HEK293 (cell line): ENCODE measurements around the gene LIG3.
"Not testable (repeated sequence)": the region's sequence is repeated elsewhere in the genome, so short reads cannot be mapped to it uniquely, and the experiment has no call there.

Source experiments
- CTCF ChIA-PET: fragments of 350-600 bp; formaldehyde crosslinking; extraction: SDS; loops from one replicate; lab custom pipeline; 2021; ENCODE audit warnings: antibody characterized with exemption; lab: Yijun Ruan, JAX
- POLR2A ChIA-PET: fragments of 300-600 bp; formaldehyde crosslinking; extraction: SDS; loops from one replicate; lab custom pipeline; 2020; ENCODE audit warnings: antibody characterized with exemption, inconsistent platforms; lab: Yijun Ruan, JAX
- H3K27ac ChIP-seq: fragments of 200-500 bp; sonication (Bioruptor generic); 2 replicates; pipeline ENCODE4 v1.5.1; 2014; ENCODE audit warnings: low read depth, low read length, control low read depth, inconsistent platforms; ENCODE audit errors: extremely low read depth
- H3K36me3 ChIP-seq, 2 experiments: fragments of 200-500 bp in 1 of 2; sonication (Bioruptor generic) in 1 of 2; 1 replicate in 1 of 2; 2 replicates in 1 of 2; pipeline ENCODE4 v1.5.1; 2014 to 2017; ENCODE audit warnings: inconsistent platforms in 2 of 2, low read length in 2 of 2; ENCODE audit not compliant: control insufficient read depth in 2 of 2, insufficient read depth in 1 of 2
- H3K4me1 ChIP-seq: fragments of 200-500 bp; sonication (Bioruptor generic); 2 replicates; pipeline ENCODE4 v1.5.1; 2014; ENCODE audit warnings: mild to moderate bottlenecking, low read length, inconsistent platforms; ENCODE audit not compliant: control insufficient read depth, insufficient read depth
- H3K4me3 ChIP-seq: 2 replicates; pipeline ENCODE4 v1.5.1; 2011; ENCODE audit warnings: low read depth, mild to moderate bottlenecking, control low read depth, low read length, moderate library complexity
- H3K9me3 ChIP-seq: fragments of 200-500 bp; sonication (Bioruptor generic); 2 replicates; pipeline ENCODE4 v1.5.1; 2014; ENCODE audit warnings: low read depth, low read length, inconsistent platforms; ENCODE audit not compliant: control insufficient read depth, insufficient read depth
- BCL11B ChIP-seq: fragments of 450-650 bp; formaldehyde crosslinking; IDR thresholded peaks from 2 replicates; pipeline ENCODE4 v1.5.1; 2016; ENCODE audit warnings: low read depth, missing biosample characterization, missing genetic modification characterization
- KLF1 ChIP-seq: fragments of 450-650 bp; formaldehyde crosslinking; IDR thresholded peaks from 2 replicates; pipeline ENCODE4 v1.5.1; 2016; ENCODE audit warnings: missing biosample characterization, missing genetic modification characterization
- KLF7 ChIP-seq: fragments of 450-650 bp; formaldehyde crosslinking; IDR thresholded peaks from 2 replicates; pipeline ENCODE4 v1.5.1; 2016; ENCODE audit warnings: missing biosample characterization, missing genetic modification characterization, borderline replicate concordance
- ZBTB20 ChIP-seq: fragments of 450-650 bp; formaldehyde crosslinking; IDR thresholded peaks from 2 replicates; pipeline ENCODE4 v1.5.1; 2016; ENCODE audit warnings: missing biosample characterization, missing genetic modification characterization
- ZNF114 ChIP-seq: fragments of 450-650 bp; formaldehyde crosslinking; IDR thresholded peaks from 2 replicates; pipeline ENCODE4 v1.5.0; 2017; ENCODE audit warnings: missing biosample characterization, missing genetic modification characterization
- ZNF140 ChIP-seq: fragments of 450-650 bp; formaldehyde crosslinking; IDR thresholded peaks from 2 replicates; pipeline ENCODE4 v1.5.1; 2016; ENCODE audit warnings: missing biosample characterization, missing genetic modification characterization
- ZNF266 ChIP-seq: fragments of 450-650 bp; formaldehyde crosslinking; IDR thresholded peaks from 2 replicates; pipeline ENCODE4 v1.5.1; 2016; ENCODE audit warnings: missing biosample characterization, missing genetic modification characterization, low read depth
- ZNF292 ChIP-seq: fragments of 450-650 bp; formaldehyde crosslinking; IDR thresholded peaks from 2 replicates; pipeline ENCODE4 v1.5.1; 2016; ENCODE audit warnings: low read depth, missing biosample characterization, missing genetic modification characterization, borderline replicate concordance
- ZNF335 ChIP-seq: fragments of 450-650 bp; formaldehyde crosslinking; conservative IDR thresholded peaks from 2 replicates; pipeline ENCODE4 v1.5.1; 2016; ENCODE audit warnings: missing biosample characterization, missing genetic modification characterization
- ZNF354C ChIP-seq: fragments of 450-650 bp; formaldehyde crosslinking; IDR thresholded peaks from 2 replicates; pipeline ENCODE4 v1.5.1; 2016; ENCODE audit warnings: missing biosample characterization, missing genetic modification characterization, low read depth, borderline replicate concordance
- ZNF416 ChIP-seq: fragments of 450-650 bp; formaldehyde crosslinking; IDR thresholded peaks from 2 replicates; pipeline ENCODE4 v1.5.1; 2016; ENCODE audit warnings: missing biosample characterization, missing genetic modification characterization
- ZNF423 ChIP-seq: fragments of 450-650 bp; formaldehyde crosslinking; IDR thresholded peaks from 2 replicates; pipeline ENCODE4 v1.5.1; 2016; ENCODE audit warnings: missing biosample characterization, missing genetic modification characterization
- ZNF426 ChIP-seq: fragments of 450-650 bp; formaldehyde crosslinking; IDR thresholded peaks from 2 replicates; pipeline ENCODE4 v1.5.1; 2017; ENCODE audit warnings: missing biosample characterization, missing genetic modification characterization, mild to moderate bottlenecking, inconsistent platforms, moderate library complexity
- ZNF521 ChIP-seq: fragments of 450-650 bp; formaldehyde crosslinking; IDR thresholded peaks from 2 replicates; pipeline ENCODE4 v1.5.1; 2017; ENCODE audit warnings: missing biosample characterization, mild to moderate bottlenecking, missing genetic modification characterization
- ZNF544 ChIP-seq: fragments of 450-650 bp; formaldehyde crosslinking; IDR thresholded peaks from 2 replicates; pipeline ENCODE4 v1.5.0; 2017; ENCODE audit warnings: missing biosample characterization, missing genetic modification characterization
- ZNF747 ChIP-seq: fragments of 450-650 bp; formaldehyde crosslinking; IDR thresholded peaks from 2 replicates; pipeline ENCODE4 v1.5.1; 2016; ENCODE audit warnings: missing biosample characterization, missing genetic modification characterization
- ZNF776 ChIP-seq: fragments of 450-650 bp; formaldehyde crosslinking; IDR thresholded peaks from 2 replicates; pipeline ENCODE4 v1.5.0; 2017; ENCODE audit warnings: missing biosample characterization, missing genetic modification characterization, borderline replicate concordance
- ZSCAN16 ChIP-seq: fragments of 450-650 bp; formaldehyde crosslinking; IDR thresholded peaks from 2 replicates; pipeline ENCODE4 v1.5.1; 2016; ENCODE audit warnings: missing biosample characterization, missing genetic modification characterization
- ZSCAN30 ChIP-seq: fragments of 450-650 bp; IDR thresholded peaks from 2 replicates; pipeline ENCODE4 v1.5.1; 2018; ENCODE audit warnings: missing biosample characterization, mild to moderate bottlenecking, missing genetic modification characterization, moderate library complexity
- TF ChIP-seq, protein P1 (sequence below): fragments of 450-650 bp; formaldehyde crosslinking; IDR thresholded peaks from 2 replicates; pipeline ENCODE4 v1.5.1; 2016; ENCODE audit warnings: missing biosample characterization, missing genetic modification characterization
- TF ChIP-seq, protein P2 (sequence below): fragments of 450-650 bp; formaldehyde crosslinking; IDR thresholded peaks from 2 replicates; pipeline ENCODE4 v1.5.1; 2016; ENCODE audit warnings: missing biosample characterization, missing genetic modification characterization
- TF ChIP-seq, protein P3 (sequence below): fragments of 450-650 bp; formaldehyde crosslinking; IDR thresholded peaks from 2 replicates; pipeline ENCODE4 v1.5.1; 2016; ENCODE audit warnings: missing biosample characterization, missing genetic modification characterization
- TF ChIP-seq, protein P4 (sequence below): fragments of 450-650 bp; formaldehyde crosslinking; IDR thresholded peaks from 2 replicates; pipeline ENCODE4 v1.5.1; 2016; ENCODE audit warnings: missing biosample characterization, missing genetic modification characterization, borderline replicate concordance

The LIG3 gene

DNA sequence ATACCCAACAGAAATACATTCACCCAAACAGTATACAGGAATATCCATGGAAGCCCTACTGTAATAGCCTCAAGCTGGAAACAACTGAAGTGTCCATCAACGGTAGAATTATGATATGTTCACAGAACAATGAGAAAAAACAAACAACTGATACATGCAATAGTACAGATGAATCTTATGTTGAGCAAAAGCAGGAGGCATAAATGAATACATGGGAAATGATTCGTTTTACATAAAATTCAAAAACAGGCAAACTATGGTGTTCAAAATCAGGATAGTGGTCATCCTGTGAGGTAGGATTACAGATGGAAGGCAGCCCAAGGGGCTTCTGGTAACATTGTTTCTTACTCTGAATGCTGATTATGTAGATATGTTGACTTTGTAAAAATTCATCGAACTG, 58.1 kb downstream of the LIG3 start (continued):
- TF ChIP-seq, protein P1, sequence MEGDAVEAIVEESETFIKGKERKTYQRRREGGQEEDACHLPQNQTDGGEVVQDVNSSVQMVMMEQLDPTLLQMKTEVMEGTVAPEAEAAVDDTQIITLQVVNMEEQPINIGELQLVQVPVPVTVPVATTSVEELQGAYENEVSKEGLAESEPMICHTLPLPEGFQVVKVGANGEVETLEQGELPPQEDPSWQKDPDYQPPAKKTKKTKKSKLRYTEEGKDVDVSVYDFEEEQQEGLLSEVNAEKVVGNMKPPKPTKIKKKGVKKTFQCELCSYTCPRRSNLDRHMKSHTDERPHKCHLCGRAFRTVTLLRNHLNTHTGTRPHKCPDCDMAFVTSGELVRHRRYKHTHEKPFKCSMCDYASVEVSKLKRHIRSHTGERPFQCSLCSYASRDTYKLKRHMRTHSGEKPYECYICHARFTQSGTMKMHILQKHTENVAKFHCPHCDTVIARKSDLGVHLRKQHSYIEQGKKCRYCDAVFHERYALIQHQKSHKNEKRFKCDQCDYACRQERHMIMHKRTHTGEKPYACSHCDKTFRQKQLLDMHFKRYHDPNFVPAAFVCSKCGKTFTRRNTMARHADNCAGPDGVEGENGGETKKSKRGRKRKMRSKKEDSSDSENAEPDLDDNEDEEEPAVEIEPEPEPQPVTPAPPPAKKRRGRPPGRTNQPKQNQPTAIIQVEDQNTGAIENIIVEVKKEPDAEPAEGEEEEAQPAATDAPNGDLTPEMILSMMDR, result no peak

DNA sequence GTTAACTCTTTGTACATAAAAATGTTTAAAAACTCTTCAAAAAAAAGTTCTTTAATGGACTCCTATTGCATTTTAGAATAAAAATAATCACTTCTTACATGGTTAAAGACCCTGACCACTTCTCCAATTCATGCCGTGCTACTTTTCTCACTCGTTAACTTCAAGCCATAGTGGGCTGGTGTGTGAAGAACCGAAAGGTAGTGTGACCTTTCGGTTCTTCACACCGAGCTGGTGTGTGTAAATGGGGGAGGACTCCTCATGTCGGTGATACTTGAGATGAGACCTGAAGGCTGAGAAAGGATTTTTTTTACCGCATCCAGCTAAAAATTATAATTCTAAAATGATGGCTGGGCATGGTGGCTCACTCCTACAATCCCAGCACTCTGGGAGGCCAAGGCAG, 61.1 kb downstream of the LIG3 start:
- no peaks in the 10 kb centered on the region for H3K9me3 ChIP-seq
- TF ChIP-seq KLF7 (tag by site-specific recombination) (no peak), ZNF521 (tag by site-specific recombination) (no peak), ZSCAN16 (tag by site-specific recombination) (no peak), BCL11B (tag by site-specific recombination) (no peak), ZNF354C (tag by site-specific recombination) (no peak), ZNF776 (no peak), KLF1 (no peak), ZNF266 (tag by site-specific recombination) (no peak), ZNF335 (no peak), ZNF423 (tag by site-specific recombination) (no peak), ZNF747 (tag by site-specific recombination) (no peak), ZNF114 (tag by site-specific recombination) (no peak), ZNF140 (tag by site-specific recombination) (no peak), ZNF426 (tag by site-specific recombination) (no peak), ZSCAN30 (tag by site-specific recombination) (no peak), ZNF292 (no peak), ZNF544 (tag by site-specific recombination) (no peak)
- TF ChIP-seq, protein P2, sequence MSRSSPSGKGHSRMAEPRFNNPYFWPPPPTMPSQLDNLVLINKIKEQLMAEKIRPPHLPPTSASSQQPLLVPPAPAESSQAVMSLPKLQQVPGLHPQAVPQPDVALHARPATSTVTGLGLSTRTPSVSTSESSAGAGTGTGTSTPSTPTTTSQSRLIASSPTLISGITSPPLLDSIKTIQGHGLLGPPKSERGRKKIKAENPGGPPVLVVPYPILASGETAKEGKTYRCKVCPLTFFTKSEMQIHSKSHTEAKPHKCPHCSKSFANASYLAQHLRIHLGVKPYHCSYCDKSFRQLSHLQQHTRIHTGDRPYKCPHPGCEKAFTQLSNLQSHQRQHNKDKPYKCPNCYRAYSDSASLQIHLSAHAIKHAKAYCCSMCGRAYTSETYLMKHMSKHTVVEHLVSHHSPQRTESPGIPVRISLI (tag by site-specific recombination), result no peak
- TF ChIP-seq, protein P3, sequence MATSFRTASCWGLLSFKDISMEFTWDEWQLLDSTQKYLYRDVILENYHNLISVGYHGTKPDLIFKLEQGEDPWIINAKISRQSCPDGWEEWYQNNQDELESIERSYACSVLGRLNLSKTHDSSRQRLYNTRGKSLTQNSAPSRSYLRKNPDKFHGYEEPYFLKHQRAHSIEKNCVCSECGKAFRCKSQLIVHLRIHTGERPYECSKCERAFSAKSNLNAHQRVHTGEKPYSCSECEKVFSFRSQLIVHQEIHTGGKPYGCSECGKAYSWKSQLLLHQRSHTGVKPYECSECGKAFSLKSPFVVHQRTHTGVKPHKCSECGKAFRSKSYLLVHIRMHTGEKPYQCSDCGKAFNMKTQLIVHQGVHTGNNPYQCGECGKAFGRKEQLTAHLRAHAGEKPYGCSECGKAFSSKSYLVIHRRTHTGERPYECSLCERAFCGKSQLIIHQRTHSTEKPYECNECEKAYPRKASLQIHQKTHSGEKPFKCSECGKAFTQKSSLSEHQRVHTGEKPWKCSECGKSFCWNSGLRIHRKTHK, result no peak
- CTCF ChIA-PET, result interaction anchor here (0.6 to 1.4 kb wide), 4 partner anchors 22 to 246 kb away, joined by 3 to 4 read pairs (median 4); partner anchors contain the start of gene RFFL
- H3K36me3 ChIP-seq, result no peaks in the 10 kb centered on the region
- H3K4me3 ChIP-seq, result no peak overlapping the region
- H3K4me1 ChIP-seq, result peaks cover 3% of the 10 kb centered on the region; the same call in 1 of the 2 replicates
- H3K27ac ChIP-seq, result no peak overlapping the region
- POLR2A ChIA-PET, result no interaction called here

DNA sequence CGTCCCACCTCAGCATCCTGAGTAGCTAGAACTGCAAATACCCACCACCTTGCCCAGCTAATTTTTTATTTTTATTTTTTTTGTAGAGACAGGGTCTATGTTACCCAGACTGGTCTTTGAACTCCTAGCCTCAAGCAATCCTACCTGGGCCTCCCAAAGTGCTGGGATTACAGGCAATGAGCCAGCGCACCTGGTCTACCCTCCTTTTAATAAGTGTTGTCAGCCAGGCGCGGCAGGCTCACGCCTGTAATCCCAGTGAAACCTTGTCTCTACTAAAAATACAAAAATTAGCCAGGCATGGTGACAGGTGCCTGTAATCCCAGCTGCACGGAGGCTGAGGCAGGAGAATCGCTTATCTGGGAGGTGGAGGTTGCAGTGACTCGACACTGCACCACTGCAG, 63.9 kb downstream of the LIG3 start:
- TF ChIP-seq ZNF416, result no peak
- TF ChIP-seq ZBTB20, result no peak
- TF ChIP-seq, protein P4, sequence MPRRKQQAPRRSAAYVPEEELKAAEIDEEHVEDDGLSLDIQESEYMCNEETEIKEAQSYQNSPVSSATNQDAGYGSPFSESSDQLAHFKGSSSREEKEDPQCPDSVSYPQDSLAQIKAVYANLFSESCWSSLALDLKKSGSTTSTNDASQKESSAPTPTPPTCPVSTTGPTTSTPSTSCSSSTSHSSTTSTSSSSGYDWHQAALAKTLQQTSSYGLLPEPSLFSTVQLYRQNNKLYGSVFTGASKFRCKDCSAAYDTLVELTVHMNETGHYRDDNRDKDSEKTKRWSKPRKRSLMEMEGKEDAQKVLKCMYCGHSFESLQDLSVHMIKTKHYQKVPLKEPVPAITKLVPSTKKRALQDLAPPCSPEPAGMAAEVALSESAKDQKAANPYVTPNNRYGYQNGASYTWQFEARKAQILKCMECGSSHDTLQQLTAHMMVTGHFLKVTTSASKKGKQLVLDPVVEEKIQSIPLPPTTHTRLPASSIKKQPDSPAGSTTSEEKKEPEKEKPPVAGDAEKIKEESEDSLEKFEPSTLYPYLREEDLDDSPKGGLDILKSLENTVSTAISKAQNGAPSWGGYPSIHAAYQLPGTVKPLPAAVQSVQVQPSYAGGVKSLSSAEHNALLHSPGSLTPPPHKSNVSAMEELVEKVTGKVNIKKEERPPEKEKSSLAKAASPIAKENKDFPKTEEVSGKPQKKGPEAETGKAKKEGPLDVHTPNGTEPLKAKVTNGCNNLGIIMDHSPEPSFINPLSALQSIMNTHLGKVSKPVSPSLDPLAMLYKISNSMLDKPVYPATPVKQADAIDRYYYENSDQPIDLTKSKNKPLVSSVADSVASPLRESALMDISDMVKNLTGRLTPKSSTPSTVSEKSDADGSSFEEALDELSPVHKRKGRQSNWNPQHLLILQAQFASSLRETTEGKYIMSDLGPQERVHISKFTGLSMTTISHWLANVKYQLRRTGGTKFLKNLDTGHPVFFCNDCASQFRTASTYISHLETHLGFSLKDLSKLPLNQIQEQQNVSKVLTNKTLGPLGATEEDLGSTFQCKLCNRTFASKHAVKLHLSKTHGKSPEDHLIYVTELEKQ (tag by site-specific recombination), result no peak
- TF ChIP-seq, all 188 proteins: peak for 0
- no peak overlapping the region for H3K27ac ChIP-seq
- POLR2A ChIA-PET, result interaction anchor here (0.5 kb wide), 1 partner anchor 19 kb away, joined by 6 read pairs; the partner anchor contains the start of gene RFFL
- CTCF ChIA-PET, result no interaction called here
- H3K9me3 ChIP-seq, result no peaks in the 10 kb centered on the region
- no peak overlapping the region for H3K4me3 ChIP-seq
- H3K4me1 ChIP-seq, result peaks cover 11% of the 10 kb centered on the region; the same call in 1 of the 2 replicates
- no peaks in the 10 kb centered on the region for H3K36me3 ChIP-seq

DNA sequence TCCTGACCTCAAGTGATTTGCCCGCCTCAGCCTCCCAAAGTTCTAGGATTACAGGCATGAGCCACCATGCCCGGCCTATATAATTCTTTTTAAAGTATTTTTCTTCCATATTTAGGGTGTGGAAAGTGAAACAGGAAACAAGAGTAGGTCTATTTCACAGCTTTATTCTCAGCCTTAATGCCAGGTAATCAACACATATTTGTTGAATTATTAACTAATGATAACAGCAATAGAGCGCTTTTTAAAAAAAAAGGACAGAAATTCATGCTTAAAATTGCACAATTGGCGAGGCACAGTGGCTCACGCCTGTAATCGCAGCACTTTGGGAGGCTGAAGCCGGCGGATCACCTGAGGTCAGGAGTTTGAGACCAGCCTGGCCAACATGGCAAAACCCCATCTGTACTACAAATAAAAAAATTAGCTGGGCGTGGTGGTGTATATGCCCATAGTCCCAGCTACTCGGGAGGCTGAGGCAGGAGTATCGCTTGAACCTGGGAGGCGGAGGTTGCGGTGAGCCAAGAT, 65.2 kb downstream of the LIG3 start:
- POLR2A ChIA-PET, H3K9me3 ChIP-seq, H3K4me3 ChIP-seq, H3K27ac ChIP-seq, CTCF ChIA-PET, H3K36me3 ChIP-seq: not testable (repeated sequence)
- peaks cover 11% of the 10 kb centered on the region; the same call in 1 of the 2 replicates for H3K4me1 ChIP-seq
